SK-N-SH treated with all-trans-retinoic acid at 6 μM for 48 hours (cell line): ENCODE results near the gene PCDH10.

Experiments used
- ATAC-seq: fragments of 200-7000 bp; cut with Tn5 transposase; 3 replicates; pipeline ENCODE4 v1.9.1; 2020; ENCODE audit warnings: mild to moderate bottlenecking, moderate library complexity
- ARNTL ChIP-seq: fragments of 450-650 bp; formaldehyde crosslinking; IDR thresholded peaks from 2 replicates; pipeline ENCODE4 v1.5.0; 2020; ENCODE audit warnings: low read depth, mild to moderate bottlenecking, moderate library complexity, borderline replicate concordance
- BACH2 ChIP-seq: fragments of 250-450 bp; sonication (Bioruptor Pico); IDR thresholded peaks from 2 replicates; pipeline ENCODE4 v1.9.0; 2021; ENCODE audit warnings: mild to moderate bottlenecking, borderline replicate concordance
- CSDC2 ChIP-seq: fragments of 250-450 bp; sonication (Bioruptor Pico); IDR thresholded peaks from 2 replicates; pipeline ENCODE4 v1.5.0; 2020; ENCODE audit warnings: mild to moderate bottlenecking, moderate library complexity
- CSRNP3 ChIP-seq: fragments of 250-450 bp; sonication (Bioruptor Pico); IDR thresholded peaks from 2 replicates; pipeline ENCODE4 v1.5.1; 2021; ENCODE audit warnings: mild to moderate bottlenecking, moderate library complexity
- ESRRG ChIP-seq: fragments of 250-450 bp; sonication (Bioruptor Pico); IDR thresholded peaks from 2 replicates; pipeline ENCODE4 v1.6.1; 2021; ENCODE audit warnings: mild to moderate bottlenecking
- GLIS3 ChIP-seq: fragments of 250-450 bp; sonication (Bioruptor Pico); IDR thresholded peaks from 2 replicates; pipeline ENCODE4 v1.5.0; 2020; ENCODE audit warnings: mild to moderate bottlenecking, moderate library complexity
- ISL1 ChIP-seq: fragments of 250-450 bp; sonication (Bioruptor Pico); IDR thresholded peaks from 2 replicates; pipeline ENCODE4 v2.1.2; 2022; ENCODE audit warnings: mild to moderate bottlenecking, moderate library complexity
- RARB ChIP-seq: fragments of 250-450 bp; sonication (Bioruptor Pico); IDR thresholded peaks from 2 replicates; pipeline ENCODE4 v1.8.0; 2021; ENCODE audit warnings: mild to moderate bottlenecking, moderate library complexity
- TCF4 ChIP-seq: fragments of 250-450 bp; sonication (Bioruptor Pico); IDR thresholded peaks from 2 replicates; pipeline ENCODE4 v1.8.0; 2021; ENCODE audit warnings: mild to moderate bottlenecking, moderate library complexity, borderline replicate concordance
- TOX ChIP-seq: fragments of 250-450 bp; sonication (Bioruptor Pico); IDR thresholded peaks from 2 replicates; pipeline ENCODE4 v1.8.0; 2021; ENCODE audit warnings: mild to moderate bottlenecking, moderate library complexity, borderline replicate concordance
- TSHZ2 ChIP-seq: fragments of 250-450 bp; sonication (Bioruptor Pico); IDR thresholded peaks from 2 replicates; pipeline ENCODE4 v1.5.0; 2020; ENCODE audit warnings: mild to moderate bottlenecking, moderate library complexity
- ZC3H10 ChIP-seq: fragments of 250-450 bp; sonication (Bioruptor Pico); IDR thresholded peaks from 2 replicates; pipeline ENCODE4 v1.5.1; 2021; ENCODE audit warnings: mild to moderate bottlenecking, moderate library complexity
- ZNF565 ChIP-seq: fragments of 450-650 bp; formaldehyde crosslinking; conservative IDR thresholded peaks from 2 replicates; pipeline ENCODE4 v1.5.0; 2020; ENCODE audit warnings: low read depth, mild to moderate bottlenecking, moderate library complexity
- ZNF8 ChIP-seq: fragments of 450-650 bp; formaldehyde crosslinking; IDR thresholded peaks from 2 replicates; pipeline ENCODE4 v1.5.0; 2020; ENCODE audit warnings: mild to moderate bottlenecking, moderate library complexity
- TF ChIP-seq, protein P1 (sequence below): fragments of 250-450 bp; sonication (Bioruptor Pico); IDR thresholded peaks from 2 replicates; pipeline ENCODE4 v1.8.0; 2020; ENCODE audit warnings: mild to moderate bottlenecking, moderate library complexity, borderline replicate concordance
- TF ChIP-seq, protein P2 (sequence below): fragments of 250-450 bp; sonication (Bioruptor Pico); IDR thresholded peaks from 2 replicates; pipeline ENCODE4 v1.8.0; 2021; ENCODE audit warnings: low read depth, mild to moderate bottlenecking, moderate library complexity, borderline replicate concordance

Gene PCDH10

DNA sequence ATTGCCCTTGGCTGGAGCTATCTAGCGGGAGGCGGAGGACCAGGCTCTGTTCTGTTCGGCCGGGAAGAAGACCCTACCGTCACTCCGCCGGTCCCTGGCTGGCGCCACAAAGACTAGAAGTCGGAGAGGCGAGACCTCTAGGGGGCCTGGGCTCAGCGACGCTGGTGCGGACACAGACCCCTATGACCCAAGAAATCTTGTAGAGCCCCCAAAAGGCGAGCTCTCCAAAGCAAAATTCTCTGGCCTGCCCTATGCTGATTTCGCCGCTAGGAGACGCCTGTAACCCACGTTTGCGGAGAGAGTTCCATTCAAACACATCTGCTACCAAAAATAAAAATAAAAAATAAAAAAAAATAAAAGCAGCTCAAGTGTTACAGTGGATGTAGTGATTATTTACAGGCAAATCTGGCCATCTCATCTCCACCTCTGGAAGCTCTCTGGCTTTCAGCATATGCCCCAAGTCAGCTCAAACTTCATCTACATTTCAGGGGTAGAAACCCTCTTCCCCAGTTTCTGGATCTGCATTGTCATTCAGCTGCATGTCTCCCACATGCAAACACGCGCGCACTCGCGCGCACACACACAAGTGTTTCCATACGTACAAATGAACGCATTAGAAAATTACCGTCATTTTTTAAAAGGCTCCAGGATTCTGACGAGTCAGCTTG, 2.4 kb upstream of the PCDH10 start (continued):
- TF ChIP-seq ARNTL: no peak
- no peak for TF ChIP-seq ZNF565
- TF ChIP-seq ESRRG (CRISPR knock-in tag): no peak
- TF ChIP-seq TCF4 (CRISPR knock-in tag): no peak
- no peak for TF ChIP-seq ZNF8 (CRISPR knock-in tag)
- TF ChIP-seq CSRNP3 (CRISPR knock-in tag): no peak
- TF ChIP-seq, all 23 proteins: peak for 0

GRCh38 chr4:133147286-133147821, 1.7 kb upstream of the PCDH10 start:
- no peak for TF ChIP-seq TSHZ2 (CRISPR knock-in tag)
- TF ChIP-seq ZNF8 (CRISPR knock-in tag): no peak
- TF ChIP-seq, protein P1, sequence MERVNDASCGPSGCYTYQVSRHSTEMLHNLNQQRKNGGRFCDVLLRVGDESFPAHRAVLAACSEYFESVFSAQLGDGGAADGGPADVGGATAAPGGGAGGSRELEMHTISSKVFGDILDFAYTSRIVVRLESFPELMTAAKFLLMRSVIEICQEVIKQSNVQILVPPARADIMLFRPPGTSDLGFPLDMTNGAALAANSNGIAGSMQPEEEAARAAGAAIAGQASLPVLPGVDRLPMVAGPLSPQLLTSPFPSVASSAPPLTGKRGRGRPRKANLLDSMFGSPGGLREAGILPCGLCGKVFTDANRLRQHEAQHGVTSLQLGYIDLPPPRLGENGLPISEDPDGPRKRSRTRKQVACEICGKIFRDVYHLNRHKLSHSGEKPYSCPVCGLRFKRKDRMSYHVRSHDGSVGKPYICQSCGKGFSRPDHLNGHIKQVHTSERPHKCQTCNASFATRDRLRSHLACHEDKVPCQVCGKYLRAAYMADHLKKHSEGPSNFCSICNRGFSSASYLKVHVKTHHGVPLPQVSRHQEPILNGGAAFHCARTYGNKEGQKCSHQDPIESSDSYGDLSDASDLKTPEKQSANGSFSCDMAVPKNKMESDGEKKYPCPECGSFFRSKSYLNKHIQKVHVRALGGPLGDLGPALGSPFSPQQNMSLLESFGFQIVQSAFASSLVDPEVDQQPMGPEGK (CRISPR knock-in tag): no peak
- no peak for ATAC-seq

GRCh38 chr4:133147921-133148689, 989 bp upstream of the PCDH10 start:
- ATAC-seq: peak; percentile 55
- TF ChIP-seq ZNF8 (CRISPR knock-in tag): no peak
- TF ChIP-seq ZC3H10 (CRISPR knock-in tag): no peak
- TF ChIP-seq, protein P2, sequence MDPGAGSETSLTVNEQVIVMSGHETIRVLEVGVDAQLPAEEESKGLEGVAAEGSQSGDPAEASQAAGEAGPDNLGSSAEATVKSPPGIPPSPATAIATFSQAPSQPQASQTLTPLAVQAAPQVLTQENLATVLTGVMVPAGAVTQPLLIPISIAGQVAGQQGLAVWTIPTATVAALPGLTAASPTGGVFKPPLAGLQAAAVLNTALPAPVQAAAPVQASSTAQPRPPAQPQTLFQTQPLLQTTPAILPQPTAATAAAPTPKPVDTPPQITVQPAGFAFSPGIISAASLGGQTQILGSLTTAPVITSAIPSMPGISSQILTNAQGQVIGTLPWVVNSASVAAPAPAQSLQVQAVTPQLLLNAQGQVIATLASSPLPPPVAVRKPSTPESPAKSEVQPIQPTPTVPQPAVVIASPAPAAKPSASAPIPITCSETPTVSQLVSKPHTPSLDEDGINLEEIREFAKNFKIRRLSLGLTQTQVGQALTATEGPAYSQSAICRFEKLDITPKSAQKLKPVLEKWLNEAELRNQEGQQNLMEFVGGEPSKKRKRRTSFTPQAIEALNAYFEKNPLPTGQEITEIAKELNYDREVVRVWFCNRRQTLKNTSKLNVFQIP: no peak
- TF ChIP-seq CSDC2: no peak
- no peak for TF ChIP-seq CSRNP3 (CRISPR knock-in tag)
- TF ChIP-seq ESRRG (CRISPR knock-in tag): no peak
- TF ChIP-seq, protein P1 (CRISPR knock-in tag): no peak
- no peak for TF ChIP-seq ARNTL
- TF ChIP-seq GLIS3 (CRISPR knock-in tag): no peak
- no peak for TF ChIP-seq BACH2 (CRISPR knock-in tag)
- TF ChIP-seq ISL1 (CRISPR knock-in tag): no peak
- no peak for TF ChIP-seq RARB (CRISPR knock-in tag)
- TF ChIP-seq TOX: no peak
- no peak for TF ChIP-seq TCF4 (CRISPR knock-in tag)
